ENCODE data around the gene SERINC4. TPM values are rescaled to one million over a fixed set of nuclear protein-coding genes. Genes with fewer than 3 reads are reported as not detected.

Gene SERINC4
- total and polyA plus RNA-seq, 8 donors = 0.37 to 0.55 TPM; not detected in 6

GRCh38 chr15:43775411-43775965 lies 24.5 kb downstream of the SERINC4 start:
- DNase-seq = peak; percentile 67 to 84
- Histone ChIP-seq H3K4me3 (peak overlapping the region in 3 of 4 donors; percentile 51 to 65 (median 65)), H3K9me3 (no peaks in the 10 kb centered on the region), H3K36me3 (peaks cover 19 to 41% (median 38%) of the 10 kb centered on the region in 4 donors), H3K27me3 (no peaks in the 10 kb centered on the region), H3K4me1 (peaks cover 4 to 30% (median 27%) of the 10 kb centered on the region in 4 donors), H3K27ac (peak overlapping the region; percentile 88 to 96 (median 92))
- intact Hi-C loops (cut with DNase I; ENCODE audit: low total_unique reads) = no loop called here
- TF ChIP-seq EP300 (IDR thresholded peaks at IDR 0.05) = no peak
- TF ChIP-seq CTCF (IDR thresholded peaks at IDR 0.05) = peak in 3 of 7 experiments; percentile 17 to 41 (median 24)
- peak in 2 of 3 donors; percentile 18 to 73 for TF ChIP-seq POLR2AphosphoS5 (IDR thresholded peaks at IDR 0.05)
- TF ChIP-seq POLR2A (IDR thresholded peaks at IDR 0.05) = no peak
- 50 to 88% (median 73%) methylated on average over 1 of the region's 1 CpG for WGBS, 5 donors

- intact Hi-C loops (cut with DNase I; ENCODE audit: low total_unique reads) = no loop called here
- Histone ChIP-seq H3K36me3 (peaks cover 29 to 55% (median 52%) of the 10 kb centered on the region in 4 donors), H3K4me3 (no peak overlapping the region), H3K27ac (peak overlapping the region in 1 of 5 donors; percentile 96), H3K9me3 (no peaks in the 10 kb centered on the region), H3K4me1 (peaks cover 4 to 30% (median 27%) of the 10 kb centered on the region in 4 donors), H3K27me3 (no peaks in the 10 kb centered on the region)
- 46 to 66% (median 53%) methylated on average over 4 of the region's 4 CpGs for WGBS, 5 donors
- TF ChIP-seq POLR2AphosphoS5 (IDR thresholded peaks at IDR 0.05) (no peak), POLR2A (IDR thresholded peaks at IDR 0.05) (no peak), CTCF (IDR thresholded peaks at IDR 0.05) (no peak), EP300 (IDR thresholded peaks at IDR 0.05) (no peak)
- no peak for DNase-seq
These were observed 26.0 kb downstream of the SERINC4 start for GRCh38 chr15:43774062-43774461.

- Histone ChIP-seq H3K36me3 (peaks cover 42 to 70% (median 66%) of the 10 kb centered on the region in 4 donors), H3K9me3 (no peaks in the 10 kb centered on the region), H3K4me1 (peaks cover 4 to 23% (median 21%) of the 10 kb centered on the region in 4 donors), H3K27me3 (no peaks in the 10 kb centered on the region), H3K4me3 (no peak overlapping the region), H3K27ac (no peak overlapping the region)
- intact Hi-C loops (cut with DNase I; ENCODE audit: low total_unique reads) = no loop called here
- no peak for DNase-seq
- TF ChIP-seq CTCF (IDR thresholded peaks at IDR 0.05) (no peak), POLR2AphosphoS5 (IDR thresholded peaks at IDR 0.05) (no peak), POLR2A (IDR thresholded peaks at IDR 0.05) (no peak), EP300 (IDR thresholded peaks at IDR 0.05) (no peak)
These were observed 27.4 kb downstream of the SERINC4 start for GRCh38 chr15:43772624-43773023.

GRCh38 chr15:43771816-43772215 lies 28.2 kb downstream of the SERINC4 start:
- no peak for TF ChIP-seq POLR2AphosphoS5 (IDR thresholded peaks at IDR 0.05)
- no peak for TF ChIP-seq CTCF (IDR thresholded peaks at IDR 0.05)
- no peak for TF ChIP-seq EP300 (IDR thresholded peaks at IDR 0.05)
- no peak for TF ChIP-seq POLR2A (IDR thresholded peaks at IDR 0.05)
- intact Hi-C loops (cut with DNase I; ENCODE audit: low total_unique reads) = no loop called here
- no peaks in the 10 kb centered on the region for H3K27me3 ChIP-seq
- H3K4me1 ChIP-seq = peaks cover 4 to 21% (median 17%) of the 10 kb centered on the region in 4 donors
- no peak overlapping the region for H3K4me3 ChIP-seq
- no peaks in the 10 kb centered on the region for H3K9me3 ChIP-seq
- no peak for DNase-seq
- 56 to 82% (median 69%) methylated on average over 2 of the region's 2 CpGs for WGBS, 5 donors
- no peak overlapping the region for H3K27ac ChIP-seq
- peaks cover 50 to 78% (median 74%) of the 10 kb centered on the region in 4 donors for H3K36me3 ChIP-seq

All from stomach (tissue), 9 donors.